8988T (cell line): ENCODE results near the gene BTF3.
"Not testable (repeated sequence)": the region's sequence is repeated elsewhere in the genome, so short reads cannot be mapped to it uniquely, and the experiment has no call there.

Experiments
- DNase-seq: peaks from one replicate; pipeline ENCODE4 v3.0.0; 2011

Gene BTF3

GRCh38 chr5:73498057-73498992 is at the start of gene BTF3:
TSS of gene BTF3 (plus strand) at chr5:73498442. CDS start at chr5:73498668, 226 bp downstream.
- DNase-seq, result peak; percentile 74

- DNase-seq, result peak; percentile 49
Measured at GRCh38 chr5:73448463-73449136, 49.6 kb upstream of the BTF3 start, which contains the start of gene FOXD1. TSS of gene FOXD1 (minus strand) at chr5:73448777. CDS start at chr5:73448362, 415 bp downstream.

GRCh38 chr5:73450137-73450536 is 48.1 kb upstream of the BTF3 start:
- no peak for DNase-seq

- no peak for DNase-seq
Measured at GRCh38 chr5:73450672-73451223, 47.5 kb upstream of the BTF3 start.

- no peak for DNase-seq
Measured at GRCh38 chr5:73451224-73452130, 46.8 kb upstream of the BTF3 start.

GRCh38 chr5:73452215-73452614 is 46.0 kb upstream of the BTF3 start:
- DNase-seq, result no peak

- DNase-seq, result no peak
Measured at GRCh38 chr5:73454379-73455036, 43.7 kb upstream of the BTF3 start.

- DNase-seq, result not testable (repeated sequence)
Measured at GRCh38 chr5:73456462-73456861, 41.8 kb upstream of the BTF3 start.

GRCh38 chr5:73459366-73459765 is 38.9 kb upstream of the BTF3 start:
- DNase-seq, result no peak

GRCh38 chr5:73460133-73460532 is 38.1 kb upstream of the BTF3 start:
- DNase-seq, result no peak

GRCh38 chr5:73464016-73464745 is 34.1 kb upstream of the BTF3 start:
- DNase-seq, result no peak

GRCh38 chr5:73468638-73469037 is 29.6 kb upstream of the BTF3 start:
- not testable (repeated sequence) for DNase-seq

GRCh38 chr5:73469878-73470277 is 28.4 kb upstream of the BTF3 start:
- DNase-seq, result no peak

- DNase-seq, result no peak
Measured at GRCh38 chr5:73471654-73472053, 26.6 kb upstream of the BTF3 start.

GRCh38 chr5:73472116-73472515 is 26.1 kb upstream of the BTF3 start:
- DNase-seq, result no peak

GRCh38 chr5:73480500-73480899 is 17.7 kb upstream of the BTF3 start:
- no peak for DNase-seq

GRCh38 chr5:73482383-73483136 is 15.7 kb upstream of the BTF3 start:
- DNase-seq, result no peak

GRCh38 chr5:73483676-73484075 is 14.6 kb upstream of the BTF3 start:
- DNase-seq, result no peak

- no peak for DNase-seq
Measured at GRCh38 chr5:73484511-73484910, 13.7 kb upstream of the BTF3 start.

GRCh38 chr5:73485715-73486114 is 12.5 kb upstream of the BTF3 start:
- no peak for DNase-seq
